ENCODE data around the gene SIGLEC1. TPM values are rescaled to one million over a fixed set of nuclear protein-coding genes. Genes with fewer than 3 reads are reported as not detected.

SIGLEC1 gene
- total and polyA plus RNA-seq, 7 experiments from 2014 or later: 0.34 to 2.1 (median 1.1) TPM; not detected in 3

DNA sequence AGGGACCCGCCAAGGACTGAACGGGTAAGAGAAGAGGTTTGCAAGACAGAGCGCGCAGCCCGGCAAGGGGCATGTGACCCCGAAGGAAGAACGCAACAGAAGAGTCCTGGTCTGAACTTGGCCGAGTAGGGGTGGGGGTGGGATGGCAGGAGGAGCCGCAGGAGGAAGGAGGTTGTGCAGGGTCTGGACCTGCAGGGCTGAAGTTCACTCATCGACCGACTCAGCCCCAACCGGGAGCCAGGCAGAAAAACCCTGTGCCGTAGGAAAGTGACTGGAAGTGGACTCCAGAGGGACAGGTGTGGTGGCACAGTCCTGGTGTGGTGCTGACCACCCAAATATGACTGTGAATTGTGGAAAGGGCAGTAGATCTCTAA lies 40.0 kb upstream of the SIGLEC1 start:
- H3K9me3 ChIP-seq (ENCODE audit: control insufficient read depth in 2 of 3, low read length in 3 of 3): no peaks in the 10 kb centered on the region
- H3K4me1 ChIP-seq (ENCODE audit: control insufficient read depth in 2 of 2, insufficient read depth in 2 of 2, low read length in 2 of 2): peaks cover 0 to 5% of the 10 kb centered on the region in 2 donors
- Mint-ChIP-seq H3K36me3 (peaks cover 0 to 6% (median 3%) of the 10 kb centered on the region in 5 donors), H3K27ac (peak overlapping the region in 6 of 9 donors; percentile 14 to 77 (median 58)), H3K4me1 (peaks cover 0 to 15% (median 4%) of the 10 kb centered on the region in 7 donors), H3K27me3 (peaks cover 0 to 2% (median 0%) of the 10 kb centered on the region in 5 donors), H3K4me3 (peak overlapping the region; percentile 1 to 83 (median 66)), H3K9me3 (no peaks in the 10 kb centered on the region)
- peaks cover 0 to 17% (median 0%) of the 10 kb centered on the region in 3 experiments for H3K36me3 ChIP-seq (ENCODE audit: control insufficient read depth in 2 of 3, insufficient read depth in 3 of 3, low read length in 3 of 3)
- POLR2A ChIA-PET: interaction anchor here (1.2 to 1.5 kb wide), 3 partner anchors 16 to 103 kb away, joined by 3 to 12 read pairs (median 5); partner anchors contain the start of gene ADISSP
- intact Hi-C loops (cut with micrococcal nuclease): loop anchor here in 1 of 2 donors (2.0 kb wide), 2 partner anchors 94 to 340 kb away; partner anchors contain the start of gene MAVS
- H3K4me3 ChIP-seq (ENCODE audit: low read length): peak overlapping the region; percentile 24
- DNase-seq (no peak), ATAC-seq (no peak)
- CTCF ChIA-PET: interaction anchor here (0.8 to 3.3 kb wide), 6 partner anchors 12 to 340 kb away, joined by 3 to 24 read pairs (median 4); partner anchors contain the start of gene ADISSP
- no peak overlapping the region for H3K27ac ChIP-seq (ENCODE audit: low read depth, low read length)
- H3K27me3 ChIP-seq (ENCODE audit: control insufficient read depth in 2 of 2, insufficient read depth in 2 of 2, low read length in 2 of 2): no peaks in the 10 kb centered on the region

DNA sequence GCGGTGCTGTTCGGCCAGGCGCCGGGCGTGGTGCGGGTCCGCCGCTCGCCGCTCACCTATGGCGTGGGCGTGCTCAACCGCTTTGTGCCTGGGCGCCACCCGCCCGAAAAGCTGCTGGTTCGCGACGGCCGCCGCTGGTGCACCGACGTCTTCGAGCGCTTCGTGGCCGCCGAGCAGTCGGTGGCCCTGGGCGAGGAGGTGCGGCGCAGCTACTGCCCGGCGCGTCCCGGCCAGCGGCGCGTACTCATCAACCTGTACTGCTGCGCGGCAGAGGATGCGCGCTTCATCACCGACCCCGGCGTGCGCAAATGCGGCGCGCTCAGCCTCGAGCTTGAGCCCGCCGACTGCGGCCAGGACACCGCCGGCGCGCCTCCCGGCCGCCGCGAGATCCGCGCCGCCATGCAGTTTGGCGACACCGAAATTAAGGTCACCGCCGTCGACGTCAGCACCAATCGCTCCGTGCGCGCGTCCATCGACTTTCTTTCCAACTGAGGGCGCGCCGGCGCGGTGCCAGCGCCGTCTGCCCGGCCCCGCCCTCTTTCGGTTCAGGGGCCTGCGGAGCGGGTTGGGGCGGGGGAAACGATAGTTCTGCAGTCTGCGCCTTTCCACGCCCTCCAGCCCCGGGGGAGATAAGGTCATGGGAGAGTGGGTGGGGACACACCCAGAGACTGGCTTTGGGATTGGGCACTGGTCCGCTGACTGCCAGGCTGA lies 39.4 kb upstream of the SIGLEC1 start:
- no peaks in the 10 kb centered on the region for H3K9me3 Mint-ChIP-seq
- no peaks in the 10 kb centered on the region for H3K27me3 ChIP-seq (ENCODE audit: control insufficient read depth in 2 of 2, insufficient read depth in 2 of 2, low read length in 2 of 2)
- DNase-seq: peak in 8 of 9 donors; percentile 29 to 64 (median 44)
- H3K4me1 ChIP-seq (ENCODE audit: control insufficient read depth in 2 of 2, insufficient read depth in 2 of 2, low read length in 2 of 2): peaks cover 0 to 5% of the 10 kb centered on the region in 2 donors
- ChIA-PET CTCF (no interaction called here), POLR2A (interaction anchor here (1.3 to 1.5 kb wide), 2 partner anchors 16 to 69 kb away, joined by 4 to 12 read pairs; partner anchors contain the start of genes ADISSP and AP5S1)
- peaks cover 0 to 4% (median 0%) of the 10 kb centered on the region in 5 donors for H3K36me3 Mint-ChIP-seq
- peak overlapping the region in 5 of 9 donors; percentile 14 to 77 (median 56) for H3K27ac Mint-ChIP-seq
- H3K27me3 Mint-ChIP-seq: peaks cover 0 to 4% (median 0%) of the 10 kb centered on the region in 5 donors
- peak; percentile 47 for ATAC-seq
- H3K36me3 ChIP-seq (ENCODE audit: control insufficient read depth in 2 of 3, insufficient read depth in 3 of 3, low read length in 3 of 3): peaks cover 0 to 17% (median 0%) of the 10 kb centered on the region in 3 experiments
- peaks cover 0 to 15% (median 4%) of the 10 kb centered on the region in 7 donors for H3K4me1 Mint-ChIP-seq
- intact Hi-C loops (cut with micrococcal nuclease): loop anchor here in 1 of 2 donors (2.0 kb wide), 2 partner anchors 95 to 341 kb away; partner anchors contain the start of gene MAVS
- H3K27ac ChIP-seq (ENCODE audit: low read depth, low read length): no peak overlapping the region
- H3K4me3 ChIP-seq (ENCODE audit: low read length): peak overlapping the region; percentile 24
- peak overlapping the region; percentile 1 to 83 (median 66) for H3K4me3 Mint-ChIP-seq
- no peaks in the 10 kb centered on the region for H3K9me3 ChIP-seq (ENCODE audit: control insufficient read depth in 2 of 3, low read length in 3 of 3)

DNA sequence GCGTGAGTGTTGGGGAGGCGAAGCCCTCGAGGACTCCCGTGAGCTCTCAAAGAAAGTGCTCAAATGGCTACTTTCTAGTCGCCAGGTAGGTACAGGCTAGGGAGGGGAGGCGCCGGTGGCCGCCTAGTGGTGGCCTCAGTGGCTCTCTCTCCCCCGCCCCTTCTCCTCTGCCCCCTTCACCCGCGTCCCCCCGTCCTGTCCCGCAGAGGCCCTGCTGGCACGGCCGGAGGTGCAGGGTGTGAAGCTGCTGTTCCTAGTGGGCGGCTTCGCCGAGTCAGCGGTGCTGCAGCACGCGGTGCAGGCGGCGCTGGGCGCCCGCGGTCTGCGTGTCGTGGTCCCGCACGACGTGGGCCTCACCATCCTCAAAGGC lies 38.9 kb upstream of the SIGLEC1 start:
- peaks cover 0 to 15% (median 4%) of the 10 kb centered on the region in 7 donors for H3K4me1 Mint-ChIP-seq
- peaks cover 0 to 17% (median 0%) of the 10 kb centered on the region in 3 experiments for H3K36me3 ChIP-seq (ENCODE audit: control insufficient read depth in 2 of 3, insufficient read depth in 3 of 3, low read length in 3 of 3)
- no peaks in the 10 kb centered on the region for H3K9me3 ChIP-seq (ENCODE audit: control insufficient read depth in 2 of 3, low read length in 3 of 3)
- no peaks in the 10 kb centered on the region for H3K9me3 Mint-ChIP-seq
- no peak overlapping the region for H3K27ac ChIP-seq (ENCODE audit: low read depth, low read length)
- ATAC-seq: no peak
- ChIA-PET CTCF (interaction anchor here (0.6 to 1.1 kb wide), 4 partner anchors 16 to 400 kb away, joined by 3 read pairs; partner anchors contain the start of gene ADISSP), POLR2A (interaction anchor here (1.3 kb wide), 1 partner anchor 69 kb away, joined by 4 read pairs; the partner anchor contains the start of gene AP5S1)
- H3K27me3 Mint-ChIP-seq: peaks cover 0 to 7% (median 0%) of the 10 kb centered on the region in 5 donors
- DNase-seq: no peak
- no peak overlapping the region for H3K4me3 ChIP-seq (ENCODE audit: low read length)
- peak overlapping the region in 1 of 9 donors; percentile 39 for H3K27ac Mint-ChIP-seq
- peaks cover 0 to 4% (median 0%) of the 10 kb centered on the region in 5 donors for H3K36me3 Mint-ChIP-seq
- H3K4me3 Mint-ChIP-seq: peak overlapping the region in 3 of 10 donors; percentile 32 to 73 (median 38)
- H3K4me1 ChIP-seq (ENCODE audit: control insufficient read depth in 2 of 2, insufficient read depth in 2 of 2, low read length in 2 of 2): peaks cover 0 to 5% of the 10 kb centered on the region in 2 donors
- no peaks in the 10 kb centered on the region for H3K27me3 ChIP-seq (ENCODE audit: control insufficient read depth in 2 of 2, insufficient read depth in 2 of 2, low read length in 2 of 2)
- intact Hi-C loops (cut with micrococcal nuclease): no loop called here

DNA sequence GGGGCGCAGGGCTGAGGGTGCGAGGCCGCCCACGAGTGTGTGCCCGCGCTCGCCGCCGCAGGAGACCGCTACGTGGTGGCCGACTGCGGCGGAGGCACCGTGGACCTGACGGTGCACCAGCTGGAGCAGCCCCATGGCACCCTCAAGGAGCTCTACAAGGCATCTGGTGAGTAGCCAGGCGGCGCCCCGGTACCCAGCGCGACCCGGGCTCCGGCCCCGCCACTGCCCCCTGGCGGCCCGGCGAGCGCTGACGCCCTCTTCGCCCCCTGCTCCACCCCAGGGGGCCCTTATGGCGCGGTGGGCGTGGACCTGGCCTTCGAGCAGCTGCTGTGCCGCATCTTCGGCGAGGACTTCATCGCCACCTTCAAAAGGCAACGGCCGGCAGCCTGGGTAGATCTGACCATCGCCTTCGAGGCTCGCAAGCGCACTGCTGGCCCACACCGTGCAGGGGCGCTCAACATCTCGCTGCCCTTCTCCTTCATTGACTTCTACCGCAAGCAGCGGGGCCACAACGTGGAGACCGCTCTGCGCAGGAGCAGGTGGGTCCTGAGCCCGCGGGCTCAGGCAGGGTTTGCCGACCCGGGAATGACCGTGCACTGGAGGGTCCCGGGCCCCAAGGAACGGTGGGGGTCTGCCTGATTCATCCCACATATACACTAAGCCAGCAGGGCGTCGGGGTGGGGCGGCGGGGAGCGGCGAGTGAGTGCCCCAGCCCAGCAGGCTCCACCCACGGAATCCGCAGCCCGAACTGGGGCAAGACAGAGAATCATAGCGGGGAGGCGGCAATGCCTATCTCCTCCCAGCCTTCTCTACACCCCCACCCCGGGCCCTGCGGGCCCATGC lies 37.5 kb upstream of the SIGLEC1 start:
- CTCF ChIA-PET: interaction anchor here (0.5 to 1.1 kb wide), 4 partner anchors 11 to 38 kb away, joined by 3 to 4 read pairs (median 3); partner anchors contain the start of gene ADISSP
- peaks cover 0 to 19% (median 9%) of the 10 kb centered on the region in 7 donors for H3K4me1 Mint-ChIP-seq
- Histone ChIP-seq H3K9me3 (ENCODE audit: control insufficient read depth in 2 of 3, low read length in 3 of 3) (no peaks in the 10 kb centered on the region), H3K4me3 (ENCODE audit: low read length) (no peak overlapping the region), H3K27me3 (ENCODE audit: control insufficient read depth in 2 of 2, insufficient read depth in 2 of 2, low read length in 2 of 2) (no peaks in the 10 kb centered on the region), H3K4me1 (ENCODE audit: control insufficient read depth in 2 of 2, insufficient read depth in 2 of 2, low read length in 2 of 2) (peaks cover 6 to 7% of the 10 kb centered on the region in 2 donors), H3K27ac (ENCODE audit: low read depth, low read length) (no peak overlapping the region), H3K36me3 (ENCODE audit: control insufficient read depth in 2 of 3, insufficient read depth in 3 of 3, low read length in 3 of 3) (peaks cover 0 to 6% (median 0%) of the 10 kb centered on the region in 3 experiments)
- ATAC-seq (no peak), DNase-seq (peak in 3 of 9 donors; percentile 11 to 52 (median 20))
- H3K27me3 Mint-ChIP-seq: peaks cover 0 to 7% (median 2%) of the 10 kb centered on the region in 5 donors
- no peak overlapping the region for H3K4me3 Mint-ChIP-seq
- H3K9me3 Mint-ChIP-seq: no peaks in the 10 kb centered on the region
- POLR2A ChIA-PET: interaction anchor here (1.3 kb wide), 1 partner anchor 71 kb away, joined by 4 read pairs; the partner anchor contains the start of gene AP5S1
- H3K36me3 Mint-ChIP-seq: peaks cover 0 to 4% (median 0%) of the 10 kb centered on the region in 5 donors
- H3K27ac Mint-ChIP-seq: no peak overlapping the region
- intact Hi-C loops (cut with micrococcal nuclease): no loop called here

DNA sequence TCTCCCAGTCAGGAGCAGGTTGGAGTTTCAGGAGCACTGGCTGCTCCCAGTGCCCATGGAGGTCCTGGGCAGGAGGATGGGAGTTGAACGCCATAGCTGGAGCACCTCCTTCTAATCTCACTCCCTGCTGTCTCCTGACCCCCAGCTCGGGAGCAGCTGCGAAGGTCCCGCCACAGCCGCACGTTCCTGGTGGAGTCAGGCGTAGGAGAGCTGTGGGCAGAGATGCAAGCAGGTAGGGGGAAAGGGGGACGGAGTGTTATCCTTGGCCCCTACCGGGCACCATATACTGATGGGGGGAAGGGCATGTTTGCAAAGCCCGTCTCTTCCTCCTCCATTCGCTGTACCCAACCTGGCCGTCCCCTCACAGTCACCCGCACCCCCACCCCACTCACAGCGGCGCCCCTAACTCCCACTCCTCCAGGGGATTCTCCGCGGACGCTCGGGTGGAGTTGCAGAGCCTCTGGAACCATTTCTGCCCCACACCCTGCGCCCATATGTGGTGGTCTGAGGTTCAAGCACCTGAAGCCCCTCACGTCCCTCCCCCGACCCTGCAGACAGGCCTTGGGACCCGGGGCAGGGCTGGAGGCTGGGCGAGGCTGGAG lies 36.8 kb upstream of the SIGLEC1 start:
- CTCF ChIA-PET: interaction anchor here (0.5 kb wide), 1 partner anchor 10 kb away, joined by 3 read pairs; no protein-coding TSS in a partner anchor
- Mint-ChIP-seq H3K9me3 (no peaks in the 10 kb centered on the region), H3K27ac (peak overlapping the region in 1 of 9 donors; percentile 24), H3K4me1 (peaks cover 0 to 26% (median 14%) of the 10 kb centered on the region in 7 donors), H3K4me3 (no peak overlapping the region), H3K27me3 (peaks cover 0 to 12% (median 7%) of the 10 kb centered on the region in 5 donors), H3K36me3 (peaks cover 0 to 4% (median 0%) of the 10 kb centered on the region in 5 donors)
- Histone ChIP-seq H3K27ac (ENCODE audit: low read depth, low read length) (no peak overlapping the region), H3K27me3 (ENCODE audit: control insufficient read depth in 2 of 2, insufficient read depth in 2 of 2, low read length in 2 of 2) (no peaks in the 10 kb centered on the region), H3K9me3 (ENCODE audit: control insufficient read depth in 2 of 3, low read length in 3 of 3) (no peaks in the 10 kb centered on the region), H3K36me3 (ENCODE audit: control insufficient read depth in 2 of 3, insufficient read depth in 3 of 3, low read length in 3 of 3) (no peaks in the 10 kb centered on the region), H3K4me3 (ENCODE audit: low read length) (no peak overlapping the region), H3K4me1 (ENCODE audit: control insufficient read depth in 2 of 2, insufficient read depth in 2 of 2, low read length in 2 of 2) (peaks cover 8 to 10% of the 10 kb centered on the region in 2 donors)
- POLR2A ChIA-PET: no interaction called here
- DNase-seq (no peak), ATAC-seq (no peak)
- intact Hi-C loops (cut with micrococcal nuclease): no loop called here
